ENCODE results near the gene DGKG.

- TF ChIP-seq POLR2A (IDR thresholded peaks at IDR 0.05), result no peak
- TF ChIP-seq, protein P1, sequence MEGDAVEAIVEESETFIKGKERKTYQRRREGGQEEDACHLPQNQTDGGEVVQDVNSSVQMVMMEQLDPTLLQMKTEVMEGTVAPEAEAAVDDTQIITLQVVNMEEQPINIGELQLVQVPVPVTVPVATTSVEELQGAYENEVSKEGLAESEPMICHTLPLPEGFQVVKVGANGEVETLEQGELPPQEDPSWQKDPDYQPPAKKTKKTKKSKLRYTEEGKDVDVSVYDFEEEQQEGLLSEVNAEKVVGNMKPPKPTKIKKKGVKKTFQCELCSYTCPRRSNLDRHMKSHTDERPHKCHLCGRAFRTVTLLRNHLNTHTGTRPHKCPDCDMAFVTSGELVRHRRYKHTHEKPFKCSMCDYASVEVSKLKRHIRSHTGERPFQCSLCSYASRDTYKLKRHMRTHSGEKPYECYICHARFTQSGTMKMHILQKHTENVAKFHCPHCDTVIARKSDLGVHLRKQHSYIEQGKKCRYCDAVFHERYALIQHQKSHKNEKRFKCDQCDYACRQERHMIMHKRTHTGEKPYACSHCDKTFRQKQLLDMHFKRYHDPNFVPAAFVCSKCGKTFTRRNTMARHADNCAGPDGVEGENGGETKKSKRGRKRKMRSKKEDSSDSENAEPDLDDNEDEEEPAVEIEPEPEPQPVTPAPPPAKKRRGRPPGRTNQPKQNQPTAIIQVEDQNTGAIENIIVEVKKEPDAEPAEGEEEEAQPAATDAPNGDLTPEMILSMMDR (IDR thresholded peaks at IDR 0.05), result no peak
Observed at GRCh38 chr3:186152361-186152798, 209.7 kb downstream of the DGKG start.

Data from breast epithelium (tissue), 3 donors.